ENCODE results near the gene DHX38. TPM values are rescaled to one million over a fixed set of nuclear protein-coding genes. Genes with fewer than 3 reads are reported as not detected.
"Not testable (repeated sequence)": the region's sequence is repeated elsewhere in the genome, so short reads cannot be mapped to it uniquely, and the experiment has no call there.

The DHX38 gene
- total RNA-seq, 2 experiments from 2014 or later, result 69.3 to 77.1 TPM

DNA sequence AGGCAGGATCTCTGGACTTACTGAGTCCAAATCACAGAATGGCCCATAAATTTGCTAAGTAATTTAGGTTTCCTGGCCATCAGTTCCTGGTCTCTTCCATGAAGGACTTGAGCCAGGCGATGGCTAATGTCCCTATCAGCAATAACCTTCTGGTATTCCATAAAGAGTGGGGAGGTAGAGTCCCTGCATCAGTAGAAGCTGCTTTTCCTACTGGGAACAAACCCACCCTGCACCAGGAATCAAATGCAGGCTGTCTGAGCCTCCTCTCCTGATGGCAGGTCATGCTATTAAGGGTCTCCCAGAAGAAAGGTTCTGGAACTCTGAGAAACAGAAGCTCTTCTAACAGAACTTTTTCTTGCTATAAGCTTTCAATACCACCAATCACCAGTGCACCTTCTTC lies 32.1 kb upstream of the DHX38 start:
- Mint-ChIP-seq H3K9me3 (ENCODE audit: insufficient read depth) (no peaks in the 10 kb centered on the region), H3K4me1 (ENCODE audit: low read depth) (no peaks in the 10 kb centered on the region), H3K36me3 (ENCODE audit: low read depth) (no peaks in the 10 kb centered on the region), H3K27me3 (ENCODE audit: low read depth) (no peaks in the 10 kb centered on the region), H3K27ac (no peak overlapping the region), H3K4me3 (no peak overlapping the region)
- POLR2A ChIA-PET, result no interaction called here
- ATAC-seq, result no peak
- CTCF ChIA-PET, result interaction anchor here (0.9 kb wide), 1 partner anchor 10 kb away, joined by 3 read pairs; no protein-coding TSS in a partner anchor
- DNase-seq, result no peak

DNA sequence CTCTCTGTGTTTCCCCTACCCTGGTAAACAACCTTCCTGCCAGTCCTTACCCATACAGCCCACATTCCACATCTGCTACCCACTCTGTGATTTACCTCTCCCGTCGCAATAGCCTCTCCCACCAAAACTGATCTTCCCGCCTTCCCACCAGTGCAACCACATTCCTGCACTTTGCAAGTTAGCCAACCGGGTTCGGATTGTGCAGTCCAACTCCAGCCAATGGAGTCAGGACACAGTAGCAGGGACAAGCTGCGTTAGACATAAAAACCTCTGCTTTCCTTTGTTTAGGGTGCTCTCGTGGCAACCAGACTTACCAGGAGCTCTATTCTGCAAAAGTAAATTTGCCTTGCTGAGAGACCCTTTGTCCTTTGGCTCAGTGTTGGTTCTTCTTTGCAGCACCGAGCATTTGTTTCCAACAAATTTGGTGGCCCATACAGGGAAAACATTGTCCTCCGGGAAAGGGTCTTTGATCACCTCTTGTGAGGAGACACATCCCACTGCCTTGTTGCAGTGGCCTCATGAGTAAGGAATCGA lies 29.2 kb upstream of the DHX38 start:
- no peaks in the 10 kb centered on the region for H3K4me1 Mint-ChIP-seq (ENCODE audit: low read depth)
- no peaks in the 10 kb centered on the region for H3K27me3 Mint-ChIP-seq (ENCODE audit: low read depth)
- no peaks in the 10 kb centered on the region for H3K9me3 Mint-ChIP-seq (ENCODE audit: insufficient read depth)
- POLR2A ChIA-PET, result no interaction called here
- CTCF ChIA-PET, result no interaction called here
- H3K4me3 Mint-ChIP-seq, result no peak overlapping the region
- no peaks in the 10 kb centered on the region for H3K36me3 Mint-ChIP-seq (ENCODE audit: low read depth)
- H3K27ac Mint-ChIP-seq, result no peak overlapping the region
- ATAC-seq (no peak), DNase-seq (no peak)

DNA sequence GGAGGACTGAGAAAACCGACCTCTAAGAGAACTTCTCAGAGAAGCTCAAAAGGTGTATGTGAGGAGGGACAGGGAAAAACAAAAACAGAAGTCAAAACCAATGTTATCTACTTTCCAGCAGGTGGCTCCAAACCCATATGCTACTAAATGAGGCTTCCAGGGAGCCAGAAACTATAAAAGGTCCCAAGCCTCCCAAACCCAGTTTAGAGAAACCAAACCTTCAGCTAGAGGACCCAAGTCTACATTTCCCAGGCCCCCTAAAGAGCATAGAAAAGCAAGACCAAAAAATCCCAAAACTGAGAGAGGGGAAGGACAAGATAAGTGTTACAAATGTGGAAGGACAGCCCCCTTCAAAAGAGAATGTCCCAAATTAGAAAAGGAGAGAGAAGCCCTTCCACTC lies 26.9 kb upstream of the DHX38 start:
- H3K27me3 Mint-ChIP-seq (ENCODE audit: low read depth), result no peaks in the 10 kb centered on the region
- ATAC-seq (no peak), DNase-seq (peak; percentile 22)
- no peak overlapping the region for H3K27ac Mint-ChIP-seq
- H3K9me3 Mint-ChIP-seq (ENCODE audit: insufficient read depth), result no peaks in the 10 kb centered on the region
- no peaks in the 10 kb centered on the region for H3K36me3 Mint-ChIP-seq (ENCODE audit: low read depth)
- ChIA-PET POLR2A (interaction anchor here (2.1 kb wide), 1 partner anchor 27 kb away, joined by 6 read pairs; the partner anchor contains the start of genes DHX38 and TXNL4B), CTCF (interaction anchor here (0.7 to 2.0 kb wide), 11 partner anchors 9 to 400 kb away, joined by 3 to 25 read pairs (median 4); partner anchors contain the start of genes DHX38 and TXNL4B)
- no peaks in the 10 kb centered on the region for H3K4me1 Mint-ChIP-seq (ENCODE audit: low read depth)
- no peak overlapping the region for H3K4me3 Mint-ChIP-seq

DNA sequence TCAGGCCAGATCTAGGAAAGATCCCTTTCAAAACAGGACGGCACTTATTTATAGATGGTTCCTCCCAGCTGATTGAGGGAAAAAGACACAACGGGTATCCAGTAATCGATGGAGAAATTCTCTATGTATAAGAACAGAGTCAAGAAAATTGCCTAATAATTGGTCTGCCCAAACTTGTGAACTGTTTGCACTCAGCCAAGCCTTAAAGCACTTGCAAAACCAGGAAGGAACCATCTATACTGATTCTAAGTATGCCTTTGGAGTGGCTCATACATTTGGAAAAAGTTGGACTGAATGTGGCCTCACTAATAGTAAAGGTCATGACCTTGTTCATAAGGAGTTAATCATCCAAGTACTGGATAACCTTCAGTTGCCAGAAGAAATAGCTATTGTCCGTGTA lies 24.7 kb upstream of the DHX38 start:
- ATAC-seq, result no peak
- Mint-ChIP-seq H3K36me3 (ENCODE audit: low read depth) (no peaks in the 10 kb centered on the region), H3K9me3 (ENCODE audit: insufficient read depth) (no peaks in the 10 kb centered on the region), H3K27ac (no peak overlapping the region), H3K4me3 (no peak overlapping the region), H3K27me3 (ENCODE audit: low read depth) (no peaks in the 10 kb centered on the region), H3K4me1 (ENCODE audit: low read depth) (no peaks in the 10 kb centered on the region)
- CTCF ChIA-PET, result interaction anchor here (0.8 kb wide), 1 partner anchor 31 kb away, joined by 4 read pairs; no protein-coding TSS in a partner anchor
- POLR2A ChIA-PET, result interaction anchor here (0.6 kb wide), 1 partner anchor 122 kb away, joined by 3 read pairs; no protein-coding TSS in a partner anchor
- no peak for DNase-seq

DNA sequence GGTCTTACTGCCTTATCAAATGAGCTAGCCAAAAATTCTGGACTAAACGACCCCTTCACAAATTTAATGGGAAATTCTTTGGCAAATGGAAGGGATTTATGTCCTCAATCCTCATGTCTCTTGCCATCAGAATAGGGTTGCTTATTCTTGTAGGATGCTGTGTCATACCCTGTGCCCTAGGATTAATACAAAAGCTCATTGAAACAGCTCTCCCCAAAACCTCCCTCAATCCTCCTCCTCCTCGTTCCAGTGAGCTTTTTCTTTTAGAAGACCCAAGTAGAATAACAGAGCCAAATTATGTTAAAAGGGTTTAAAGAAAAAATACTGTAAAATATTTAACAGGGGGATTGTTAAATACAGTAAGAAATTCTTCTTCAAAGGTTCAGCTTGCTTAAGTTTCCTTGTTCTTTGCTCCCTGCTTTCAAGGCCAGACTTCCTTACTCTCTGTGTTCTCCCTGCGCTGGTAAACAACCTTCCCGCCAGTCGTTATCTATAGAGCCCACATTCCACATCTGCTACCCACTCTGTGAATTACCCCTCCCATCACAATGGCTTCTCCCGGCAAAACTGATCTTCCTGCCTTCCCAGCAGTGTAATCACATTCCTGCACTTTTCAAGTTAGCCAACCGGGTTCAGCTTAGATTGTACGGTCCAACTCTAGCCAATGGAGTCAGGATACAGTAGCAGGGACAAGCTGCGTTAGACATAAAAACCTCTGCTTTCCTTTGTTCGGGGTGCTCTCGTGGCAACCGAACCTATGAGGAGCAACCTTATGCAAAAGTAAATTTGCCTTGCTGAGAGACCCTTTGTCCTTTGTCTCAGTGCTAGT lies 20.9 kb upstream of the DHX38 start:
- H3K27me3 Mint-ChIP-seq (ENCODE audit: low read depth), result no peaks in the 10 kb centered on the region
- ChIA-PET POLR2A (no interaction called here), CTCF (interaction anchor here (1.8 kb wide), 1 partner anchor 11 kb away, joined by 3 read pairs; no protein-coding TSS in a partner anchor)
- H3K36me3 Mint-ChIP-seq (ENCODE audit: low read depth), result no peaks in the 10 kb centered on the region
- no peaks in the 10 kb centered on the region for H3K4me1 Mint-ChIP-seq (ENCODE audit: low read depth)
- H3K9me3 Mint-ChIP-seq (ENCODE audit: insufficient read depth), result no peaks in the 10 kb centered on the region
- no peak overlapping the region for H3K27ac Mint-ChIP-seq
- DNase-seq (no peak), ATAC-seq (no peak)
- no peak overlapping the region for H3K4me3 Mint-ChIP-seq

DNA sequence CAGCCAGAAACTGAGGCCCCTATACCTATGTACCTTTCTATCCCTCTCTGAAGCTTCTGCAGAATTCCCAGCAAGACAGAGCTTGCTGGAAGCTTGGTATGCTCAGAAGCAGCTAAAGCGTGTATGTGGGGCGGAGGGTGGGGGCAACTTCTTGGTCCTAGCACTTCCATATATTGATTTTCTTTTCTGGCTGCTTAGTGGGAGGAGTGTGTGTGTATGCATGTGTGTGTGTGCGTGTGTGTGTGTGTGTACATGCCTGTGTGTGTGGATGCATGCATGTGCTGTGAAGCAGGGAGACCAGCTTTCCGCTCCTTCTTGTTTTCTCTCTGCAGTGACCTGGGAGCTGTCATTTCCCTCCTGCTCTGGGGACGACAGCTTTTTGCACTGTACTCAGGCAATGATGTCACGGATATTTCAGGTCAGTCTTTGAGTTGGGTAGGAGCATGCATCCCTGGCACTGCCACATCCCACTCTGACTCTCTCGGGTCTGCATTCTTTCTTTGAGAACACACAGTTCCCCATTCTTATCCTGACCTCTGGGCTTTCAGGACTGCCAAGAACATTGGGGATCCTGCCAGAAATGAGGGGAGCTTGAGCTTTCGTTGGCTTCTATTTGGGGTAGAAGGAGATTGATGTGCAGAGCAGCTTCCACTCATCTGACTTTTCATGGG lies 20.0 kb upstream of the DHX38 start:
- CTCF ChIA-PET, result no interaction called here
- Mint-ChIP-seq H3K27me3 (ENCODE audit: low read depth) (no peaks in the 10 kb centered on the region), H3K36me3 (ENCODE audit: low read depth) (no peaks in the 10 kb centered on the region), H3K4me1 (ENCODE audit: low read depth) (no peaks in the 10 kb centered on the region), H3K9me3 (ENCODE audit: insufficient read depth) (no peaks in the 10 kb centered on the region), H3K27ac (no peak overlapping the region), H3K4me3 (no peak overlapping the region)
- POLR2A ChIA-PET, result no interaction called here
- no peak for ATAC-seq
- DNase-seq, result no peak

DNA sequence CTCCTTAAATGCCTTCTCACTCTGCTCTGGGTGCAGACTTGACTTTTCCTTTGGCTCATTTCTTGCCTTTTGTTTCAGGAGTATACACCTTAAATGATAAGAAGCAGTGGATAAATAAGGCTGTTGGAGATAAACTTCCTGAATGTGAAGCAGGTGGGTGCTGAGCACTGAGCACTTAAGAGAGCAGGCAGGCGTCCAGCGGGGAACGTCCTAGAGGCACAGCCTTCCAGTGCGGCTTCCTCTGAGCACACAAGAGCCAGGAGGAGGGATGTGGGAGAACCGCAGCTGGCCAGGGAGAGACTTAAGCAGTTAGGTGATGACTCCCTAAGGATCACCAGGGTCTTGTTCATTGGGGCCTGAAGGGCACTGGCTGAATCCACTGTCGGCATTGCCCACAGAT lies 18.6 kb upstream of the DHX38 start:
- not testable (repeated sequence) for H3K27me3 Mint-ChIP-seq (ENCODE audit: low read depth); H3K27ac Mint-ChIP-seq; H3K36me3 Mint-ChIP-seq (ENCODE audit: low read depth); H3K9me3 Mint-ChIP-seq (ENCODE audit: insufficient read depth); ATAC-seq; DNase-seq; H3K4me3 Mint-ChIP-seq; H3K4me1 Mint-ChIP-seq (ENCODE audit: low read depth)
- ChIA-PET POLR2A (interaction anchor here (1.4 kb wide), 1 partner anchor 19 kb away, joined by 3 read pairs; the partner anchor contains the start of genes DHX38 and TXNL4B), CTCF (interaction anchor here (1.2 kb wide), 1 partner anchor 8 kb away, joined by 3 read pairs; no protein-coding TSS in a partner anchor)

DNA sequence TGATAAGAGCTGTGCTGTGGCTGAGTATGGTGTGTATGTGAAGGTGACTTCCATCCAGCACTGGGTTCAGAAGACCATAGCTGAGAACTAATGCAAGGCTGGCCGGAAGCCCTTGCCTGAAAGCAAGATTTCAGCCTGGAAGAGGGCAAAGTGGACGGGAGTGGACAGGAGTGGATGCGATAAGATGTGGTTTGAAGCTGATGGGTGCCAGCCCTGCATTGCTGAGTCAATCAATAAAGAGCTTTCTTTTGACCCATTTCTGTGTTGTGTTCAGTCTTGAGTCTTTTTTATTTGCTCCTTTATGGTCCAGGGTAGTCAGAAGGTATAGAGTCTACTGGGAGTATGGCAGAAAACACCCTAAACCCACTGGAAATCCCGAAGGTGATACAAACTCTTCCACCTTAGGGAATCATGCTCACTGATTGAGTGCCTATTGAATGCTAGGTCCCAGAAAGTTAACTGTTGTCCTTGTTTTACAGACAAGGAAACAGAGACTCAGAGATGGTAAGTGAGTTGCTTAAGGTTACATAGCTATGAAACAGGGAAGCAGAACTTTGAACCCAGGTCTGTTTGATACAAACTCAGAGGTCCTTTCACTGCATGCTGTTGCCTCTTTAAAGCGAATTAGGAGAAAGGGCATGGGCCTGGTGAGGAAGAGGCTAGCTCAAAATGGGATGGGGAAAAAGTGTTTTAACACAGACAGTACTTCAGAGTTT lies 16.5 kb upstream of the DHX38 start:
- ATAC-seq; DNase-seq; H3K4me1 Mint-ChIP-seq (ENCODE audit: low read depth); H3K4me3 Mint-ChIP-seq; H3K27ac Mint-ChIP-seq; POLR2A ChIA-PET; H3K36me3 Mint-ChIP-seq (ENCODE audit: low read depth); H3K27me3 Mint-ChIP-seq (ENCODE audit: low read depth); CTCF ChIA-PET; H3K9me3 Mint-ChIP-seq (ENCODE audit: insufficient read depth): not testable (repeated sequence)

DNA sequence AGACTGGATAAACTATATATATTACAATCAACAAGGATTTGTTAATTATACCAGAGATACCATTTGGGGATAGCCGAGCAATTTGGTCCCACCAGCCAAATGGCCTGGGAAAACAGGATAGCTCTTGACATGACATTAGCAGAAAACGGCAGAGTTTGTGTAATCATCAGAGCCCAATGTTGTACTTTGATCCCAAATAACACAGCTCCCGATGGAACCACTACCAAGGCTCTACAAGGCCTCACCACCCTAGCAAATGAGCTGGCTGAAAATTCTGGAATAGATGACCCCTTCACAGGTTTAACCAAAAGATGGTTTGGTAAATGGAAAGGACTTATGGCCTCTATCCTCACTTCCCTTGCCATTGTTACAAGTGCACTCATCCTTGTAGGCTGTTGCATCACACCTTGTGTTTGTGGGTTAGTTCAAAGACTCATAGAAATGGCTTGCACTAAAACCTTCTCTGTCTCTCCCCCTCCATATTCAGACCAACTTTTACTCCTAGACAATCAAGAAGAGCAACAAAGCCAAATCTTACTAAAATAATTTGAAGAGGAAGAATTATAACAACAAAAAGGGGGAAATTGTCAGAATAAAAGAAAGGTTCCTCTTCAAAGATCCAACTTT lies 9.8 kb upstream of the DHX38 start:
- Mint-ChIP-seq H3K27ac (no peak overlapping the region), H3K4me3 (no peak overlapping the region), H3K9me3 (ENCODE audit: insufficient read depth) (peaks cover 6% of the 10 kb centered on the region), H3K4me1 (ENCODE audit: low read depth) (no peaks in the 10 kb centered on the region), H3K36me3 (ENCODE audit: low read depth) (peaks cover 34% of the 10 kb centered on the region), H3K27me3 (ENCODE audit: low read depth) (no peaks in the 10 kb centered on the region)
- ChIA-PET CTCF (no interaction called here), POLR2A (interaction anchor here (0.6 to 0.8 kb wide), 2 partner anchors 9 to 1703 kb away, joined by 3 to 4 read pairs; partner anchors contain the start of genes DHX38 and TXNL4B)
- DNase-seq, result no peak
- no peak for ATAC-seq

DNA sequence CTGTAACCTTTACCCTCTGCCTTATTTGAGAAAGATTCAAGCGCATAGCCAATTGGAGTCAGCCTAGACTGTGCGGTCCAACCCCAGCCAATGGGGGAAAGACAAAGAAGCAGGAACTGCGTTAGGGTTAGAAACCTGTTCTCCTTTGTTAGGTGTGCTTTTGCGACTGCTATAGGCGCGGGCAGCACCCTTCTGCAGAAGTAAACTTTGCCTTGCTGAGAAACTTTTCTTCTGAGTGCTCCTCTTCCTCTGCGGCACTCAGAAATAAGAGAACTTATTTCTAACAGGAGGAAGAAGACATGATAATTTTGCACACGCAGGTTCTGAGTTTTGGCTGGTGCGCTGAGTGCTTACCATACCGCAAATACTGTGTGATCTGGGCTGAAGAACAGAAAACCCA lies 9.2 kb upstream of the DHX38 start:
- DNase-seq (no peak), ATAC-seq (no peak)
- ChIA-PET CTCF (no interaction called here), POLR2A (no interaction called here)
- no peak overlapping the region for H3K4me3 Mint-ChIP-seq
- no peaks in the 10 kb centered on the region for H3K4me1 Mint-ChIP-seq (ENCODE audit: low read depth)
- peaks cover 6% of the 10 kb centered on the region for H3K9me3 Mint-ChIP-seq (ENCODE audit: insufficient read depth)
- H3K36me3 Mint-ChIP-seq (ENCODE audit: low read depth), result peaks cover 39% of the 10 kb centered on the region
- no peak overlapping the region for H3K27ac Mint-ChIP-seq
- no peaks in the 10 kb centered on the region for H3K27me3 Mint-ChIP-seq (ENCODE audit: low read depth)

DNA sequence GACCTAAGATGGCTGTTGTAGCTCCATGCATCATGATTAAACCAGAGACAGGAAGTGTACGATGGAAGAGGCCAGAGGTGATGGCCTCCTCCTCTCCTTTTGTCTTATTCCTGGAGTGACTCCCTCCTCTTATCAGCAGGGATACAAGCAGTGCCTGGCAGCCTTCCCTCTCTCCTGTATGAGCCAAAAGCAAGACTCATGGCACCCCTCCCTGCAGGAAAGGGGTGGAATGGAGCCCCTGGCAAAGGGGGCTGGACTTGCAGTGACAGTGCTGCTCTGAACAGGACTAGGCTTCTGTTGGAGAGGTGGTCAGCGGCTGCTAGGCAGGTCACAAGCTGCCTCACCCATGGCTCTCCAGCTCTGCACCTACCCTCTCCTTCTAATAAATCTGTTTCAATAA lies 8.6 kb upstream of the DHX38 start:
- Mint-ChIP-seq H3K27me3 (ENCODE audit: low read depth) (no peaks in the 10 kb centered on the region), H3K4me3 (no peak overlapping the region), H3K36me3 (ENCODE audit: low read depth) (peaks cover 44% of the 10 kb centered on the region), H3K4me1 (ENCODE audit: low read depth) (no peaks in the 10 kb centered on the region), H3K9me3 (ENCODE audit: insufficient read depth) (peaks cover 6% of the 10 kb centered on the region), H3K27ac (no peak overlapping the region)
- ChIA-PET CTCF (interaction anchor here (0.8 kb wide), 1 partner anchor 520 kb away, joined by 3 read pairs; no protein-coding TSS in a partner anchor), POLR2A (no interaction called here)
- ATAC-seq (no peak), DNase-seq (no peak)

Data from activated CD8-positive, alpha-beta T cell treated with anti-CD3 and anti-CD28 coated beads, Interleukin-2, amount 10 ng/mL, durations not matched to agents 7 days and 5 days (primary cell).